Stimulated activated CD4-positive, alpha-beta T cell treated with anti-CD3 and anti-CD28 coated beads, Interleukin-1b, Interleukin-23, amount 100 ng/mL, for 4 hours (primary cell): ENCODE results near the gene SLC26A6.

Experiments
- DNase-seq, 2 donors: peaks; one replicate each; pipeline ENCODE4 v3.0.0-alpha.2; 2020; ENCODE audit warnings: low read depth in 2 of 2

The SLC26A6 gene, protein sequence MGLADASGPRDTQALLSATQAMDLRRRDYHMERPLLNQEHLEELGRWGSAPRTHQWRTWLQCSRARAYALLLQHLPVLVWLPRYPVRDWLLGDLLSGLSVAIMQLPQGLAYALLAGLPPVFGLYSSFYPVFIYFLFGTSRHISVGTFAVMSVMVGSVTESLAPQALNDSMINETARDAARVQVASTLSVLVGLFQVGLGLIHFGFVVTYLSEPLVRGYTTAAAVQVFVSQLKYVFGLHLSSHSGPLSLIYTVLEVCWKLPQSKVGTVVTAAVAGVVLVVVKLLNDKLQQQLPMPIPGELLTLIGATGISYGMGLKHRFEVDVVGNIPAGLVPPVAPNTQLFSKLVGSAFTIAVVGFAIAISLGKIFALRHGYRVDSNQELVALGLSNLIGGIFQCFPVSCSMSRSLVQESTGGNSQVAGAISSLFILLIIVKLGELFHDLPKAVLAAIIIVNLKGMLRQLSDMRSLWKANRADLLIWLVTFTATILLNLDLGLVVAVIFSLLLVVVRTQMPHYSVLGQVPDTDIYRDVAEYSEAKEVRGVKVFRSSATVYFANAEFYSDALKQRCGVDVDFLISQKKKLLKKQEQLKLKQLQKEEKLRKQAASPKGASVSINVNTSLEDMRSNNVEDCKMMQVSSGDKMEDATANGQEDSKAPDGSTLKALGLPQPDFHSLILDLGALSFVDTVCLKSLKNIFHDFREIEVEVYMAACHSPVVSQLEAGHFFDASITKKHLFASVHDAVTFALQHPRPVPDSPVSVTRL

GRCh38 chr3:48635222-48636021 lies at the start of gene SLC26A6:
Gene SLC26A6, minus strand, starts transcription at chr3:48635461. Its CDS starts 68 bp downstream, at chr3:48635393.
- peak; percentile 84 to 93 for DNase-seq

DNA sequence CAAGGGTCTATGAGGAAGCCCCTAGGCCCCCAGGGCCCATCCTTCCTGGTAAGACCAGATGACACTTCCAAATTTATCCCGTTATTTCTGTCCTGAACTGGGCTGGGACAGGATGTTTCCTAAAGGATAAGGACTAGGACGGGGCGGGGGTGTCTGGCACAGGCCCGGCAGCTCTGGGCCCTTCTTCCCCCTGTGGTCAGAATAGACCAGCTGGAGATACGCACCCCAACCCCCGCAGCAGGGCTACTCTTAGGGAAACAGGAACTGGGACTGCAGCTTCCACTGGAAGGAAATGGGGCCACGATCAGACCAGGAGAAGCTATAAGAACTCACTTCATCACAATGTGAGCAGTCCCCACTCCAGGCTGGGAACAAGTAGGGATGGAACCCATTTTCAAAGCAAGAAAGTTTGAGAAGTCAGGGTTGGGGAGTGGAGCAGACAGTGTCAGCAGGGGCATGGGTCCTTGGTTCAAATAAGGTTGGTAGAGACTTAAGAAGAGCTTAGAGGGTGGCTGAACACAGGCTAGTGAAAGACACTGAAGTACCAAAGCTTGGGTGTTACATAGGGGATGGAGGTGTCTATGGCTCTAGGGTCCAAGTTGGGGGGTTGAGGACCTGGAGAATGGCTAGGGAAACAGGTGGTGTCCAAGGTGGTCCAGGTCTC lies 49.4 kb upstream of the SLC26A6 start:
- no peak for DNase-seq

DNA sequence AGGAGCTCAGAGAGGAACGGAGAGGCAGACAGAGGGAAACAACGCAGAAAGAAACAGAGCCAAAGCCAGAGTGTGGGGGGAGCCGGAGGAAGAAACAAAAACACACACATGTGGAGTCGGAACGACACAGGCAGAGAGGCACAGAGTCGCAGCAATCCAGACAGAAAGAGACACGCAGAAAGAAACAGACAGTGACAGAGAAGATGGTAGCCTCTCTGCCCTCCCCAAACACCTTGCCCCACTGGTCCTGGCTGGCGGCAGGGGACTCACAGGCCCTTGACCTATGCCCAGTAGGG lies 48.7 kb upstream of the SLC26A6 start:
- no peak for DNase-seq

- no peak for DNase-seq
These were observed 47.5 kb upstream of the SLC26A6 start for GRCh38 chr3:48682786-48683185.

GRCh38 chr3:48681974-48682610 lies 46.8 kb upstream of the SLC26A6 start:
- no peak for DNase-seq

GRCh38 chr3:48681541-48681880 lies 46.2 kb upstream of the SLC26A6 start:
- DNase-seq, result no peak

DNA sequence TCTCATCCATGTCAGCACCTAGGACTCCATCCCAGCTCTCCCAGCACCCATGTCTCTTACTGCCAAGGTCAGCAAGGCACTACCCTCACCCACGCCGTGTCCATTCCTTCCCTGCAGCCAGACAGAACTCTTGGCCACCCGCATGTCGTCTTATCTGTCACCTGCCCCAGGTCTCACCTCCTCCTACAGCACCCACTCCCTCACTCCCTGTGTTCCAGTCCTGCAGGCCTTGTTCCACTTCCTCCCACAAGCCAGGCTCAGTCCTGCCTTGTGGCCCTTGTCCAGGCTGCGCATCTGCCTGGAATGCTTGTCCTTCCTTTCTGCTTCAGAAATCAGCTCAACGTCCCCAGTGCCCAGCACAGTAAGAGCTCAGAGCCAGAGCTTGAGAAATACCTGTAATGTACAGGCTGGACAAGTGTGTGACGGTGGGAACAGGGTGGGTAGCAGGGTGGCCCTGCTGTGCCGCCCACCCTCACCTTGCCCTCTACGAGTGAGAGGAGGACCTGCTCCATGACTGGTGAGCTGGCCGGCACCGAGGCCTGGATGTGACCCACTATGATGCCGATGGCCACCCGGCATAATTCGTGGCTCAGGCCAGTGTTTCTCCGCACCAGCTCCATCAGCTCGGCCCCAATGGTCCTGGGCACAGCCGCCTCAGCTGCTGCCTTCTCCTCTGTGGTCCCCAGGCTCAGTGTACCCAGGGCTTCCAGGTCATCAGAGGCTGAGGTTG lies 45.7 kb upstream of the SLC26A6 start:
- DNase-seq, result no peak

- DNase-seq, result no peak
These were observed 44.4 kb upstream of the SLC26A6 start for GRCh38 chr3:48679411-48680391.

- no peak for DNase-seq
These were observed 43.5 kb upstream of the SLC26A6 start for GRCh38 chr3:48678566-48679380.

GRCh38 chr3:48678056-48678455 lies 42.8 kb upstream of the SLC26A6 start:
- no peak for DNase-seq

DNA sequence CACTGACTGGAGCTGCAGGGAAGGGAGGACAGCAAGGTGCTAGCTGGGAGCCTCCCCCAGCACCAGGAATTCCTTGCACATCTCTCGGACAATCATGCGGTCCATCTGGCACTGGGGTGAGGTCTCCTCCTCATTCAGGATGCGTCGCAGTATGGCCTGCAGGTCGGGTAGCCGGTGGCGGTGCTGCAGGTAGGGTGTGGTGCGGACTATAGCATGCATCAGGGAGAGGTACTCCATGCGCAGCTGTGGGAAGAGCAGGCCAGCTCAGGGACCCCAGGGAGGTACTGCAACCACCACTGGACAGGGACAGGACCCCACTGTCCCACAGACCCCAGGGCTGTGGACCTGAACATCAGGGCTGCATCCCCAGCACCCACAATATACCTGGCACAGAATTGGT lies 39.2 kb upstream of the SLC26A6 start:
- DNase-seq, result no peak

DNA sequence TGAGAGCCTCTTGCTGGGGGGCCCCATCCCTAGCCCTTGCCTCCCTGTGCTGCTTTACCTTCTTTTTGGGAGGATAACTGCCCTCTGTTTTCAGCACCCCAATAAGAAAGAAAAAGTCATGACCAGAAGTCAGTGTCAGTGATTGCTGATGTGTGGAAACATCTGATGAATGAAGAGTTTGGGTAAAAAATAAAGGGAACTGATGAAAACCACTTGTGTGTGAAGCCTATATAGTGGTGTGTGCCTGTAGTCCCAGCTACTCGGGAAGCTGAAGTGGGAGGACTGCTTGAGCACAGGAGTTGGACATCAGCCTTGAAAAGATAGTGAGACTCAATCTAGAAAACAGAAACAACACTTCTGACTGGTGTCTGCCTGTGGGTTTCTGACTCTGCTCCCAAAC lies 37.3 kb upstream of the SLC26A6 start:
- no peak for DNase-seq

DNA sequence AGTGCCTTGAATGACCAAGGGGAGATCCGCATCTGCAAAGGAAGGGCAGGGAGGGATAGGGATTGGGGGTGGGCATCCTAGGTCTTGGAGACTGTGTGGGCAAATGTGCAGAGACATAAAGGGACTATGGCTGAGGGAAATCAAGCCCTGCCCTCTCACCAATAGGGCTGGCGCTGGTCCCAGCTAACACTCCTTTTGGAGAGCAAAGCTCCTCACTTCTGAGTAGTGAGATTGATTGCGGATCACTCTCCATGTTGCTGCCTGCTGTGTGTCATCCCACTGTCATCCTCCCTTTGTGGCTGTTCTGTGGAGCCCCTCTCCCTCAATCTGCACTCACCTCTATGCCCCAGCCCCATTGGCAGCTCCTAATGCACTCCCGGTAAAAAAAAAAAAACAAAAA lies 29.7 kb upstream of the SLC26A6 start:
- no peak for DNase-seq

GRCh38 chr3:48664313-48664644 lies 29.0 kb upstream of the SLC26A6 start:
- no peak for DNase-seq

GRCh38 chr3:48663489-48664312 lies 28.4 kb upstream of the SLC26A6 start:
- DNase-seq, result peak; percentile 67 to 76

DNA sequence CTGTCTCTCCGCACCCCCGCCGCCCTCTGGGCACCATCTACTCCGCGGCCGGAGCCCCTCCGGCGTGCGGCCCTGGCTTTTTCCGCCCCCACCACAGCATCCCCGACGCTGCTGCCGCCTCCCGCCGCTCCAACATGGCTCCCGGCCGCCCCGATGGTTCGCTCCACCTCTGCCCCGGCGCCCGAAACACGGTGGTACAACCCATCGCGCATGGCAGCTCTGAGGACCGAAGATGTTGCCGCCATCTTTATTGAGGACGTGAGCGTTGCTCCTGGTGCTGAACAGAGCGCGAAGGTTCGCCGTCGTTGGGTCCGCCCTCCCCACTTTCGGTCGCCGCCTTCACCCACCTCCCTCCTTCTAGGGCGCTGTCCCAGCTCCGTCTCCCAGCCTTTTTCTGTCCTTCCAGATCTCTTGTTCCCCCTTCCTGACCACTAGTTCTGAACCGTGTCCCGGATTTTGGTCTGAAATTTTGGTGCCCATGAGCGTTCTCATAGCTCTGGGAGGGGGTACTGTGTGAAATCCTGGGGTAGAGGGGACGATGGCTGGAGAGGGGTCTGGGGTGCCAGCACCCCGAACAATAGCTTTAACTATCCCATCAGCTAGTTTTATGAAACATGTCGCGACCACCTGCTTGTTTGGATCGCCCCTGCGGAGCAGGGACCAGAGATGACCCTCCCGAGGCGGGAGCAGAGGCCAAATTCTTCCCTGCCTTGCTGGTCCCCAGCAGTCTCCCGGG lies 27.7 kb upstream of the SLC26A6 start, which contains the start of gene CELSR3:
Gene CELSR3, minus strand, starts transcription at position 134 of the 736 bp plus-strand sequence. CDS start 252 bp downstream, outside the sequence.
- peak; percentile 26 to 31 for DNase-seq

DNA sequence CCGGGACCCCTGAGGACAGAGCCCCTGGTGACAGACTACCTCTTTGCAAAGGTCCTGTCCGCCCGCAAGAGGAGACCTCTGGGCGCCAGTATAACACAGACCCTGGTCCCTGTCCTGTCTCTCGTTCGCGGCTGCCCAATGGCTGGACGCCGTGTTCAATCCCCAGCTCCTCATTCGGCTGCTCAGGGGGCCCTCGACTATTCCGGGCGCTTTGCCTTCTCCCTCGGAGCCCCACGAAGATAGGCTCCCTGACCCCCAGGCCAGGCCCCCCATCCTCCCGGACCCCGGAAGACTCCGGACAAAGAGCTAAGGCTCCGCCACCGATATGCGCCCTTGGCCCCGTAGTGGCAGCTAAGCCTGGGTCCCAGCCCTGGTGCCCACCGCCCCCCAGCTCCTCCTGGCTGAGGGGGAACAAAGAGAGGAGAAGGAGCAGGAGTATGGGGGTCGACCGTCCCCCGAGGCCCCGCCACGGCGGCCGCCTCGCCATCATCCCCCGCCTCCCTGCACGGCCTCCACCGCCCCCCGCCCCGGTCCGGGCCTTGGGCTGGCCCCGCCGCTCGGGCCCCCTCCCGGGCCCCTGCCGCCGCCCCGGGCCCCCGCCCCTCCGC lies 27.0 kb upstream of the SLC26A6 start:
- DNase-seq, result no peak
